Measurements from ENCODE around the gene HLA-DPB1.
"Not testable (repeated sequence)": the region's sequence is repeated elsewhere in the genome, so short reads cannot be mapped to it uniquely, and the experiment has no call there.

HLA-DPB1 gene

DNA sequence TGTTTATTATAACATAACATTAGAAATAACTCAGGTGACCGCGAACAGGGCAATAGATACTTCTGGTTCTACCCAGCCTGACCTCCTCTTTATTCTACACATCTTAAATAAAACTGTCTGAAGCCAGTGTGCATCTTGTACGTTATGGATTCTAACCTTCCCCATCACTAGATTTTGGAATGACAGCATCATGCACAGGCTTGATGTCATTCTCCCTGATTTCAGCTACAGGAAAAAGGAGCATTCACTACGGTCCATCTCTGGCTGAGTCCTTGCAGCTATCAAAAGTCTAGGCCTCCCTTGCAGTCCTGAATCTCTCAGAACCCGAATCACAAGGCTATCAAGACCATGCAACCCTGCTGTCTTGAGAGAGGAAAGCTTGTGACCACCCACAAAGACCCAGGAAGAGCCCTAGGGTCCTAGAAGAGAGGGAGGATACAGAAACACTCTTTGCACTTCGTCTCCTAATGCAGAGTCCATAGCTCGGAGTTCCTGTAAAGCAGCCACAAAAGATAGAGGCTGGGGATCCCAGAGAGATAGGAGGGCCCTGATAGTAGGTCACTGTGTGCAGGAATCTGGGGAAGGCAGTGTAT is 3.2 kb upstream of the HLA-DPB1 start:
- no peak for DNase-seq

DNA sequence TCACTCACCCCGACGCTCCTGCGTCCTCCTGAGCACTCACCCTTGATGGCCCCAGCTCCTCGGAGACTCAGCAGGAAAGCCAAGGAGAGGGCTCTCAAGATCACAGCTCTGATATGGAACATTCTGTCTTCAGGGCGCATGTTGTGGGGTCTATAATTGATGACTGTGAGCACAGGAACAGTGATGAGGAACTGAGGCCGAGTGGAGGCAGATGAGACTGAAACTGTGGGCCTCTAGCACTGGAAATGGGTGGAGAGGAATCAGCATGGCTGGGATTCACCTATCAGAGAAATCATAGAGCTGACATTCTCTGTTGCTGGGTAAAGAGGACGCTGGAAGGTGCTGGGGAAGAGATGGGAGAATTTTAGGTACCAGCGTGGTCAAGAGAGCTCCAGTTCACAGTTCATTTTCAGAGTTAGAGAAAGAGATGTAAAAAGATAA is 2.3 kb upstream of the HLA-DPB1 start, which contains the start of gene HLA-DPA1:
Gene HLA-DPA1 (minus strand): TSS at position 219 of the 441 bp plus-strand sequence.
- no peak for DNase-seq

DNA sequence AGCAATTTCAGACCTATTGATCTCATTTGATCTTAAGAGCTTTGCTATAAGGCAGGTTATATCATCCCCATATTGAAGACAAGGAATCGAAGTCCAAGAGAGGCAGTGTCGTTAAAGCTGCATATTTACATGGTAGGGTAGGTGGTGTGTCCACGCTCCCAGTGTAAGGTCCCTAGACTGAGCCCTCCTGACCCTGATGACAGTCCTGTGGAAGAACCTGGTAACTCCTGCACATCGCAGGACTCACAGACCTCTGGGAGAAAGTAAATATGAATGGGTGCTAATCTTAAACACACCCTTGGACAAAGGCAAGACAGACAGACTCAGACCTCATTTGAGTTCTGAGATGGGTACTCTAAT is 602 bp upstream of the HLA-DPB1 start:
- no peak for DNase-seq

DNA sequence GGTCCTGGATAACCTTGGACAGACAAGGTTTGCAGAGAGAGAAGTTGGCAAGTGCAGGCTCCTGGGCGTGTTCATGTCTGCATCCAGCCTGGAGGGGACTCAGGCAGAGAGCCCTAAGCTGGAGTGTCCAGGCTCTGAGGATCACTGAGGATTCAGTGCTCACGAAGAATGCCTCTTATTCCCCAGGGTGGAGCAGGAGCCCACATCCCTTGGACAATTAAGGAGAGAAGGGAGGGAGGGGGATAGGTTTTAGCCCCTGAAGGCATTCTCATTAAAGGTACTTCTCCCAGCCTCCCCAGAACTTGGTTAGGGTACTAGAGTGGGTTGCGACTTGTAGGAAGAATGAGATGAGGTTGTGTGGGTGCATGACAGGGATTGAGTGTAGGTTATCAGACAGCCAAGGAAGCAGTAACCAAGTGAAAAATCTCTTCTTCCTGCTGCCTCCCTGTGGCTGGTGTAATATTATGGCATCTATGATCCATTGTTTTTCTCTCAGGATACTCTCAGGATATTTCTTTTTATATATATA is 680 bp downstream of the HLA-DPB1 start:
- DNase-seq: no peak

DNA sequence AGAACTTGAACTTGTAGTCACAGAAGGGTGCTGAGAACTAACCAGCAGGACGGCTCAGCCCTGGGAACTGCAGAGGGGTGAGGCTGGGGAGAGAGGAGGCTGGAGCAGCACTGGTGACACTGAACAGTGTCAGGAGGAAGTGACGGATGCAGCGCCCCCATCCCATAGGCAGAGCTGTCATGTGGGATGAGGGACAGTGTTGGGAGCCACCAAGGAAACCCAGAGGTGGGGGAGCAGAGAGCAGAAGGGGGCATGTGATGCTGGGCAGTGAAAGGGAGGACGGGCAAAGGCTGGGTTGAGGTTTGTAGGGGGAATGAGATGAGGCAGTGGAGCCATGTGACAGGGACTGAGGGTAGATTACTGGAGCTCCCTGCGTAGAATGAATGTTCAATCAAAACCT is 2.1 kb downstream of the HLA-DPB1 start:
- DNase-seq: no peak

DNA sequence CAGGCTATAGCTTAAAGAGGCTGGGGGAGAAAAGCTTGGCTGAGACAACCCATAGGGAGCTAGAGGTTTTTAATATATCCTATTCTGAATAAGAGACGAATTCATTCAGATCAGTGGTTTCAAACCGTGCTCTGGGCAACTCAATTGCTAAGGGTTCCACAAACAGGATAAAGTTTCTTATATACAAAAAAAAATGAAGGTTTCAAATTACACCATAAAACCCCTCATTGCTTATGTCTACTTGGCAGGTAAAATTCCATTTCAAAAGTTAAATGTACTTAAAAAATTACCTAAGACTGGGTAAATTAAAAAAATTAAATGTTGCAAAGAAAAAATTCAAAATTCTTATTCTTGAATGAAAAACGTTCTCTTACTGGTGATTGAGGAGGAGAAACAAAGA is 2.7 kb downstream of the HLA-DPB1 start:
- no peak for DNase-seq

DNA sequence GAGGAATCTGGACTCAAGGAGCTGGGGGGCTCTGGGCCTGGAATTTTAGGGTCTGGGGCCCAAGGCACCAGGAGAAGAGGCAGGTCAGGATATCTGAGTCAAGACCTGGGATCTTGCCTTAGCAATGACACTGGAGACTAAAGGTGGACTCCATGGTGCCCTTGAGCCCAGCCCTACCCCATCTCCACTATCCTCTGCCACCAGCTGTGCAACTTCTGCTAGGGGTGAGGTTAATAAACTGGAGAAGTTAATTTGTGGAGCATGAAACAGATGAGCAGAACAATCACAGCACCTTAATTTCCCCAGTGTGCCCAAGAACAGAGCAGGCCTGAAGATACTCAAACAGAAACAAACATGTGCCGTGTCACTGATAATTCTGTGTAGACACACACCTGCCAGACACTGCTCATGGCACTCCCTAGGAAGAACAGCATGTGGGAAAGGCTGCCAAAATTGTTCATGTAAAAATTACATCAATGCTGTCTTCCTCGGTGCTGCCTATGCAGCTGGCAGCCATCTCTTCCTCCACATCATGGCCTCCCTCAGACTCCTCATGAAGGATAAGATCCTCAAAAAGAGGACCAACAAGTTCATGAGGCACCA is 3.2 kb downstream of the HLA-DPB1 start:
- no peak for DNase-seq

DNA sequence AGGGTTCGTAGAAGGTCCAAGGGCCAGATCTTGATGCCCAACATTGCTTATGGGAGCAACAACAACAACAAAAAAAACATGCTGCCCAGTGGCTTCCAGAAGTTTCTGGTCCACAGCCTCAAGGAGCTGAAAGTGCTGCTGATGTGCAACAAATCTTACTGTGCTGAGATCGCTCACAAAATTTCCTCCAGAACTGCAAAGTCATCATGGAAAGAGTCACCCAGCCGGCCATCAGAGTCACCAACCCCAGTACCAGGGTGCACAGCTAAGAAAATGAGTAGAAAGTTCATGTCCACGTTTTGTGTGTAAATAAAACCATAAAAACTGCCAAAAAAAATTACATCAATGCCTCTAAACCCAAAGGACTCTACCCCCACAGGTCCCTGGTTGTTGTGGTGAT is 3.8 kb downstream of the HLA-DPB1 start:
- DNase-seq: no peak

DNA sequence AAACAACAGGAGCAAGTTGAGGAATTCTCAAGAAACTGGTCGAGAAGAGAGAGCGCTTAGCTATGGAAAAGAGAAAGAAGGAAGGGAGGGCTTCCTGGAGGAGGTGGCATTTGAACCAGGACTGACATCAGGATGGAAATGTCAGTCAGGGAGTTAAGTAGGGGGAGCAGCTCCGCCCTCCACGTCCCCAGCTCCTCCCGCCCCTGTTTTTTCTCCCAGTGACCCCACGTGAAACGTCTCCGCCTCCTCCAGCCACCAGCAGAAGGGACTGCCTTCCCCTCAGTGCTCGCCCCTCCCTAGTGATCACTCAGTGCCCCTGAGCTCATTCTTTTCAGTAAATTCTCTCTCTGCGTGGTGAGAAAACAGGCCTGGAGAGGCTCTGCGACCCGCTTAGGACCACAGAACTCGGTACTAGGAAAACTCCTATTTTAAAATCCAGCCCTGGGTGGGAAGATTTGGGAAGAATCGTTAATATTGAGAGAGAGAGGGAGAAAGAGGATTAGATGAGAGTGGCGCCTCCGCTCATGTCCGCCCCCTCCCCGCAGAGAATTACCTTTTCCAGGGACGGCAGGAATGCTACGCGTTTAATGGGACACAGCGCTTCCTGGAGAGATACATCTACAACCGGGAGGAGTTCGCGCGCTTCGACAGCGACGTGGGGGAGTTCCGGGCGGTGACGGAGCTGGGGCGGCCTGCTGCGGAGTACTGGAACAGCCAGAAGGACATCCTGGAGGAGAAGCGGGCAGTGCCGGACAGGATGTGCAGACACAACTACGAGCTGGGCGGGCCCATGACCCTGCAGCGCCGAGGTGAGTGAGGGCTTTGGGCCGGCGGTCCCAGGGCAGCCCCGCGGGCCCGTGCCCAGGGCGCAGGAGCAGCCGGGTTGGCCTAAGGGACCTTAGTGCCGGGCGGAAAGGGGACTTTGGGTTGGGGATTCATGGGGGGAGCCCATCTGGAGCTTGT is 4.6 kb downstream of the HLA-DPB1 start:
- peak; percentile 36 for DNase-seq

DNA sequence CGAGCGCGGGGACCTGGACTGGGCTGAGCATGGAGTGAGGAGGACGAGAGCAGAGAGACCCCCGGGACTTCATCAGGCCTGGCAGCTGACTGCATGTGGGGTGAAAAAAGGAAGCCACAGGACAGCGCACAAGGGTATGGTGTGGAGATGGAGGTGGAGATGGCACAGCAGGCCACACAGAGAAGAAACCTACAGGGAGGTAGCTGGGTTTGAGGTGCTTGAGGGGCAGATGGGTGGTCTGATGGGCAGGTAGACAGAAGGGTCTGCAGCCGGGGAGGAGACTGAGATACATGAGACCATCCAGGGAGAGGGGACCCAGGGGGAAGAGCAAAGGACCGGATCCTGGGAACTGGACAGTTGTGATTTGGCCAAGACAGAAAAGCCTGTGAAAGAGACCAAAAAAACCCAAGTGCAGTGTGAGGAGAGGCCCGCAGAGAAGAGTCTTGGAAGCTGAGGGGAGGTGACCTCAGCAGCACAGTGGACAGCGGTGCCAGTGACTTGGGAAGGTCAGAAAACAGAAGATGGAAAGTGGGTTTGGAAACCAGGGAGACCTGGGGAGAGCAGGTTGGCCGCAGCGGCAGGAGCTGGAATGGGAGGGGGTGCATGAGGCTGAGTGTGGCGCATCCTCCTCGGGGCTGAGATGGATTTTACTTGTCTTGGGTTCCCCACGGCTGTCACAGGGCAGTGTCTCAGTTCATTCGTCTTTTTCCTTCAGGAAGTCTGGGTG is 5.5 kb downstream of the HLA-DPB1 start:
- DNase-seq: no peak

DNA sequence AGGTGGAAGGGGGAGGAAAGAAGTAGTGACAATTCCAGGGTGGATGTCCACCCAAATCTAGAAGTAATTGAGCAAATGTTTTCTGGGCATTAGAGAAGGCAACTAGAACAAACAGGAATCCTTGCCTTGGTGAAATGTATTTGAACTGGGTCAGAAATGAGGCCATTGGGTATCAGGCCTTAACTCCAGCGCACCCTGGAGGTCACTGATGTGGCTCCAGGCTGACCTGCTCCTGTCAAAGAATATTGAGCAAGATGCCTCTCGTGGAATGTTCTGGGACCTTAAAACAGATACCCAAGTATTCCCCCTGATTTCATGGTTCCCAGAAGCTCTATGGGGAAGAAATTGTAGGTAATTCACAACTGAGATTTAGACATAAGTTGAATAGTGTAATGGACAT is 6.9 kb downstream of the HLA-DPB1 start:
- peak; percentile 34 for DNase-seq

DNA sequence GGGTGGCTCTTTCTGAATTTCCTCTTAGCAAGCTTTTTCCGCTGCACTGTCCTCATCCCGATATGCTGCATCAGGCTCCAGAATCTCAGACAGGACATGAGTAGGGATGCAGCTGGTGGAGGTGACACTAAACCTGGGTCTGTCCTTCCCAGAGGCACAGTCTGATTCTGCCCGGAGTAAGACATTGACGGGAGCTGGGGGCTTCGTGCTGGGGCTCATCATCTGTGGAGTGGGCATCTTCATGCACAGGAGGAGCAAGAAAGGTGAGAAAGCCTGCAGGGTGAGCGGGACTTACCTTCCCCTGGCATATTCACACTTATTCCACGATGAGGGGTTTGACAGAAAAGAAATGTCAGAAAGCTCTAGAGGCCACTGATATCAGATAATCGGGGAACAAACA is 9.8 kb downstream of the HLA-DPB1 start:
- DNase-seq: no peak

DNA sequence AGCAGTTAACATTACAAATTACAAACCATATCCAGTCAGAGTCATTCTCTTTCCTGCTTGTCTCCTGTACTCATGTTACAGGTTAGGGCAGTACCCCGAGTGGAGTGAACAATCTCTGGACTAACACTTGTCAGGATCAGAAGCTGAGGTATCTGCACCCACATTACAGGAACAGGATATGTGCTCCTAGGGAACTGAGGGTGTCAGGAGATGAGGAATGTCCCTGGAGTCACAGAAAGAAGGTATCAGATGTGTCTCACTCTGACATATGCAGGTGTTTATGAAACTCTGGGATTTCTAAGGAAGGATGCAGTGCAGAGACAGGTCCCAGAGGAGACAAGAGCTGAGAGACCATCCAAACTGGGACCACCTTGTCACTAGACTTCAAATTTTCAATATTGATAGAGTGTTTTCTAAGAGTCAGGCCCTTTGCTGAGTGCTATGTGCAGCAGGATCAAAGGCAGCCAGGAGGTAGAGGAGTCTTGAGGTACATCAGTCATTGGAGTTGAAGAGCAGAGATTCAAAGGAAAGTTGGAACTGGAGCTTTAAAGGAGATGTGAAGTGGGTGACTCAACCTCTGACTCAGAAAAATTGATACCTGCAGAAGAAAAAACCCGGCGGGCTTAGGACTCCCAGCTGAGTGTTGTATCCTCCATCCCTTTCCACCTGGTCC is 12.6 kb downstream of the HLA-DPB1 start:
- DNase-seq: no peak

DNA sequence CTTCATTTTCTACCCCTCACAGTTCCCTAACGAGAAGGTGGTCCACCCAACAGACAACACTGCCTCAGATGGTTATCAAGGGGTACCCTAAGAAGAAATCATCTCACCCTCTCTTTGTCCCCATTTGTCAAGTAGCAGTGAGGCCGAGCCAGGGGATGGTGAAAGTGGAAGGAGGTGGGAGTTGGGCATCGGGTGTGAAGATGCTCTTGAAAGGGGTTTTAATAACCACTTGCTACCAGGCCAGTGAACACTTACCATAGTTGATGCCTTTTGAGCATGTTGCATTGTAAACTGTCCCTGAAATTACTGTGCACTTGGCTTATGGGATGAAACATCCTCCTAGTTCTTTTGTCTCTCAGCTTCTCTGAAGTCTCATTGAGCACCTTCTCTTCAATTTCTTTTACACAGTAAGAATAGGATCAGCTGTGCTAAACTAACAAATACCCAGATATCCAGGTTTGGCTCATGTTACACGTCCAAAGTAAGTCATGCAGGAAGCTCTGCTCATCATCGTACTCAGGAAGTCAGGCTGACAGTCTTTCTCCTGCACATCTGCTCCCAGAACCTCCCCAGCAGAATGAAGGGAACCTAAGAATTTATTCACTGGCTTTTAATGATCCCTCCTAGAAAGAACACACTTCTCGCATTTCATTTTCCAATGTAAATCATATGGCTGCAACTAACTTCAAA is 13.3 kb downstream of the HLA-DPB1 start:
- no peak for DNase-seq

DNA sequence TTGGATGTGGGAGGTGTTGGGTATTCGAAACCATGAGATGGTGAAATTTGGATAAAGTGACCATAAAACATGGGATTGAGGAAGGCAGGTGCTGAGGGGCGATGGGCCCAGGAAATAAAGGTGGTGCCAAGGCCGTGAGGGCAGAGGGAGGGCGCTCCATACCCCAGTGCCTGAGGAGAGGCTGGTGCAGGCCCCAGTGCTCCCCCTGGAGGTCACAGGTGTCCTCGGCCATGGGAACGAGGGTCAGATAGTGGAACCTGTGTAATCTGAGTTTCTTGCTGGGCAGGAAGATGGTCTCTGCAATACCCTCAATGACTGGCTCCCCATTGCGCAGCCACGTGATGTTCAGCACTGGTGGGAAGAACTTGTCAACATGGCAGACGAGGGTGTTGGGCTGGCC is 16.2 kb downstream of the HLA-DPB1 start:
- no peak for DNase-seq

DNA sequence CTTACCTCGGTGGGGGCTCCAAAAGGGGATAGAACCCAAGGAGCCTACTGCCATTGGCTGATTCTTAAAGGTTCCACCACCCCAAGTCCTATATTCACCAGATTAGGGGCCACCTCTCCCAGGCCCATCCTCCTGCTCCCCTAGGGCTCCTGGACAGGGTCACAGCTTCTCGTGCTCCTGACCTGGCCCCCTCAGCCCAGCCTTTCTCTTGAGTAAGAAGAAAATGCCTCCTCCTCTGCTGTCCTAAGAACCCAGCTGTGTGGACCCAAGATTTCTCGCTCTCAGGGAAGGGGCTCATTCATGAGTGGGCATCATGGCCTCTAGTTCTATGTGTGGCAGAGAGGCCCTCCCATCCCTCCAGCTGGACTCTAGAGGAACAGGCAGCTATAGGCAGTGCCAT is 16.6 kb downstream of the HLA-DPB1 start:
- no peak for DNase-seq

DNA sequence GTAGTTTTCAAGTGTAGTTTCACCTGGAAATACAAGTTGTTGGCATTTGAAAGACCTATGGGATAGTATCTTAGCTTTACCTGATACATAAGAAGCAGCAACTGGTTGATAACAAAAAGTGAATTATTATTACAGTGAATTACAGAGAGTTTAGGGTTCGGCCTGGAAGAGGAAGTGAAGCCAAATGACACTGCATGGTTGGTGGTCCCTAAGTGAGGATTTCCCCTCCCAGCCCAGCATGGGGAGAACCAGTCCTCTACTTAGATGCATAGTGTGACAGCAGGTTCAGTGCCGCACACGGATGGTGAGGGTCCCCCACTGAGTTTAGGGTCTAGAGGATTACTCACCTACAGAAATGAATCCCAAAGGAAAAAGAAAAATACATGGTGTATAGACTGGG is 18.1 kb downstream of the HLA-DPB1 start:
- DNase-seq: no peak

DNA sequence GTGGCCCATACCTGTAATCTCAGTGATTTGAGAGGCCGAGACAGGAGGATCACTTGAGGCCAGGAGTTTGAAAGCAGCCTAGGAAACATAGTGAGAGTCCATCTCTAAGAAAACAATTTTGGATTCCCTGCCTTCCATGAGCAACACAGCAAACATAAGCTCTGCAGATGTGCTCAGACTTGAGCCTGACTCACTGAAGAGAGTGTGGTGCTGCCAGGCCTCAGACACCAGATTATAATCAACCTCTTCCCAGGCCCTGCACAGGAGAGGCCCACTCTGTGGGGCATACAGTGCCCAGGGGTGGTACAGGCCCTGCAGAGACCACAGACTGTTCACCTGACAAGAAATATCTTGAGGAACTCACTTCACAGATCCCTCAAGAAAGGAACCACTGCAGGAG is 19.9 kb downstream of the HLA-DPB1 start:
- DNase-seq: no peak

DNA sequence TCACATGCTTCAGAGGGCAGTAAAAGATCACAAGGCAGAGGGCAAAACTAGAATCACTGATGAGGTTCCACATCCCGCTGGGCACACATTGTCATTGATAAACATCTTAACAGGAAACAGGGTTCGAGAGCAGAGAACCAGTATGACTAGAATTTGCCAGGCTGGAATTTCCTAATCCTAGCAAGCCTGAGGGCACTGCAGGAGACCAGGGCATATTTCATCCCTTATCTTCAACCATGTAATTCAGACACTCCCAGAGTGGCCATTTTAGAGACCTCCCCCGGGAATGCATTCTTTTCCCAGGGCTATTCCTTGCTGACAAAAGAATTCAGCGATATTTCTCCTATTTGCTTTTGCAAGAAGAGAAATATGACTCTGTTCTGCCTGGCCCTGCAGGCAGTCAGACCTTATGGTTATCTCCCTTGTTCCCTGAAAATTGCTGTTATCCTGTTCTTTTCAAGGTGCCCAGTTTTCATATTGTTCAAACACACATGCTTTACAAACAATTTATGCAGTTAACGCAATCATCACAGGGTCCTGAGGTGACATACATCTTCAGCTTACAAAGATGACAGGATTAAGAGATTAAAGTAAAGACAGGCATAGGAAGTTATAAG is 25.4 kb downstream of the HLA-DPB1 start:
- DNase-seq: not testable (repeated sequence)

DNA sequence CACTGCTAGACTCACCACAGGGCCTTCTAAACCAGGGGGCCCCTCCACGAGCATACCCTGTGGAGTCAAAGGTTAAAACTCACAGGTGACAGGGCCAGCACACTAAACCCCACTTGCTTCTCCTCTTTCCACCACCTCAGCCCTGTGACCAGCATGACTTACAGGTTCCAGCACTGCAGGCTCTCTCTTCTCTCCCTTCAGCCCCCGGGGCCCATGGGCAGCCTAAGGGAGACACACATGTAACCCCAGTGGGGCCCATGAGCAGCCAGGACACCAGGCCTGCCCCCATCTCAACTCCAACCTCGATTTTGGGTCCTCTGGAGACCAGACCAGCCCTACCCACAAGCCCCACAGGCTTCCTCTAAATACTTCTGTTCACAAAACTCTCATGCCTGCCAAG is 28.0 kb downstream of the HLA-DPB1 start:
- DNase-seq: no peak

DNA sequence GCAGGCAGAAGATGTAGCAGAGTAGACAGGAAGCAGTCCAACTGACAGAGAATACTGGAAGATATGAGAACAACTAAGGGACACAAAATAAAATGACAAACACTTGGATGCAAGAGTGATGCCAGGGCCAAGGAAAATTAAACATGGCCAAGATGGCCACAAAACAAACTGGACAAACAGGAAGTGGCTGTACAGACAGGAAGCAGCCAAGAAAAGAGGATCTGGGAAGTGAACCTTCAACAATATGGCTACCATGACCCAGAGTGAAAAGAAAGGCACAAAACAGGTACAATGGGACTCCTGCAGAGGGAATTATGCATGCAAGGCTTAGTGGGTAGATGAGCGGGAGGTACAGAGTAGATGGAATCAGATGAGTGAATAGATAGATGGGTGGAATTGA is 29.1 kb downstream of the HLA-DPB1 start:
- DNase-seq: no peak

Data from fibroblast of upper back skin (primary cell).